GM18526 (cell line): ENCODE data around the gene MIER3.

ENCODE experiments used
- POLR2A ChIP-seq: IDR thresholded peaks from 3 replicates; pipeline ENCODE4 v1.6.1; 2011; ENCODE audit not compliant: insufficient read length; ENCODE audit errors: extremely low read depth

MIER3 gene

DNA sequence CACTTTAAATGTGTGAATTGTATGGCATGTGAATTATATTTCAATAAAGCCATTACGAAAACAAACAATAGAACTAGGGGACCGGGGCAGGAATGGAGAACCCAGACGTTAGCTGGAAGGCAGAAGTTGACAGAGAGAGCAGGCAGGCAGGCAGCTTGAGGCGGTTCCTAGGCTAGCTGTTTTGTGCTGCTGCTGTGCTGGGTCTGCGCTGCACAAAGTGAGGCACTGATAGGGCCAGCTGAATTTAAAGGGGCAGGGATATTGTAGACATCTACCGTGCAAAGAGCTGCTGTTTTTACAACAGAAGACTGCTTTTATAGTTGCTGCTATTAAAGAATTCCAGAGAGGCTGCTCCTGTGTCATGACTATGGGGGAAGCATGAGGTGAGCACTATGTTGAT lies 21.6 kb upstream of the MIER3 start:
- TF ChIP-seq POLR2A = no peak

DNA sequence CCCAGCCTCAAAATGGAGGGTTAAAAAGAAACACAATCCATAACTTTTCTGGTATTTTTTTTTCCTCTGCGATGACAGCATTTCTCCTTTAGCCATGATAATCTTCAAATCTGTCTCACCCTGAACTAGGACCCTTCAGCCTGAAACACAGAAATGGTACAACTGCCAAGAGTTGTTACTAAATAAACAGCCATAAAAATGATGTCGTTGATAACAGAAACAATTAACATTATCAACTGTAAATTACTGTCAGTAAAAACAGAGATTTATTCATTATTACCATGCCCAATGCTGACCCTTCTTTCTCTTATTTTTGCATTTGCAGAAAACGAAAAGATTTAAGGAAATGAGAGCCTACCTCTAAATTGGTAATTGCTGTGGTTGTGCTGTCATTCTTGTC lies 19.4 kb upstream of the MIER3 start:
- no peak for TF ChIP-seq POLR2A

- TF ChIP-seq POLR2A = no peak
Observed at GRCh38 chr5:56964173-56964572, 12.2 kb upstream of the MIER3 start.

DNA sequence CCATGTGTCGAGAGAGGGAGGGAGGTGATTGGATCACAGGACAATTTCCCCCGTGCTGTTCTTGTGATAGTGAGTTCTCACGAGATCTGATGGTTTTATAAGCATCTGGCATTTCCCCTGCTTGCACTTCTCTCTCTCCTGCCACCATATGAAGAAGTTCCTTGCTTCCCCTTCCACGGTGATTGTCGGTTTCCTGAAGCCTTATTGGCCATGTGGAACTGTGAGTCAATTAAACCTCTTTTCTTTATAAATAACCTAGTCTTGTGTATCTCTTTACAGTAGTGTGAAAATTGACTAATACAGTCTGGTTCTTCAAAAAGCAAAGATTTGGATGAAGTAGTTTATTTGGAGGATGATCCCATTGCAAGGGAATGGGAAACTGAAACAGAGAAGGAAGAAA lies 11.3 kb upstream of the MIER3 start:
- no peak for TF ChIP-seq POLR2A

GRCh38 chr5:56962286-56962685 lies 10.4 kb upstream of the MIER3 start:
- TF ChIP-seq POLR2A = no peak

GRCh38 chr5:56961746-56962145 lies 9.8 kb upstream of the MIER3 start:
- no peak for TF ChIP-seq POLR2A

DNA sequence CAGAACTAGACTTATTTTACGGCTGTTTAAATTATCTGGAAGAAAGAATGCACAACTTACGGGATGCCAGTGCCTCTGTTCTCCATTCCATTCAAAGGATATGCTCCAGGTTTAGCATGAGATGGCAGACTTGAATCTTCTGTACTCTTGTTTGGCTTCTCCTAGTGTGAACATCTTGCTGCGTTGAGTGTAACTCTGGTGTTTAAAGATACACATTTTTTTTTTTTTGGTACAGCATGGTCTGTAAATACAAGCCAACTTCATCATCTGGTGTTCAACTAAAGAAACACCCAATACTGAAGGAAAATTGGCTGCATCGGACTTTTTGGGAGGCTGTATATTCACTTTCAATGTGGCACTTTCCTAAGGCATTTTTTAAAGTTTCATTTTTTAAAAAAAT lies 7.4 kb upstream of the MIER3 start:
- no peak for TF ChIP-seq POLR2A

GRCh38 chr5:56958595-56958994 lies 6.7 kb upstream of the MIER3 start:
- no peak for TF ChIP-seq POLR2A

- no peak for TF ChIP-seq POLR2A
Observed at GRCh38 chr5:56954262-56954661, 2.3 kb upstream of the MIER3 start.

DNA sequence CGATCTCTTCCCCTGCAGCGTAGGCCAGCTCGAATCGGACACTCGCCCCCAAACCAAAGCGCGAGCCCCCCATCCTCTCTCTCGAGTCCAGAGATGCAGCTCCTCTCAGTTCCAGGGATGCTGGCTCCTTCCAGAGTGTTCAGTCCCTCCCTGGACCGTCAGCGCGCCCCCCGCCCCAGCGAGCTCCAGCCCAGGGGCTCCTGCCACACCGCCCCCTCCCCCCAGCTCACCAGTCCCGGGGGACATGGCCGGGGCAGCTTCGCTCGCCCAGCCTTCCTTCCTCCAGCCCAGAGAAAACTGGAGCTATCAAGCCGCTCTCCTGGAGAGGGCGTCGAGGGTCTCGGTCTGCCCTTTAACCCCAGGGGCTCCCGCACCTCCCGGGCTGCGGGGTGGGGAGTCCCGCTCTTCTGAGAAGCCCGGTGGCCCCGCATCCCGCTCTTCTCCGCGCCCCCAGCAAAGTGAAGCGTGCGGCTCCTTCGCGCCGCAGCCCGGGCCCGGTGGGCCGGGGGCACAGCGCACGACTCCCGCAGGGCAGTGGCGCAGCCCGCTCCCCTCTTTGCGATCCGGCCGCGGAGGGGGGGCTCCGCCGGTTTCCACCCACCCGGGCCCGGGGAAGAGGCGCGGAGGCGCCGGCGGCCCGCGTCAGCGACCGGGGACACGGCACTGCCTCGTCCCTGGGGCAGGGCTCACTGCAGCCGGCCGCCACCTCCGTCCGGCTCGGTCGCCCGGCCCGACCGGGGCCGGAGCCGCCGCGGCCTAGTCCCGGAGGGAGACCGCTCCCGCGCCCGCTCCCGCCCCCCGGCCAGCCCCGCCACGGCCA lies 587 bp downstream of the MIER3 start:
- no peak for TF ChIP-seq POLR2A

DNA sequence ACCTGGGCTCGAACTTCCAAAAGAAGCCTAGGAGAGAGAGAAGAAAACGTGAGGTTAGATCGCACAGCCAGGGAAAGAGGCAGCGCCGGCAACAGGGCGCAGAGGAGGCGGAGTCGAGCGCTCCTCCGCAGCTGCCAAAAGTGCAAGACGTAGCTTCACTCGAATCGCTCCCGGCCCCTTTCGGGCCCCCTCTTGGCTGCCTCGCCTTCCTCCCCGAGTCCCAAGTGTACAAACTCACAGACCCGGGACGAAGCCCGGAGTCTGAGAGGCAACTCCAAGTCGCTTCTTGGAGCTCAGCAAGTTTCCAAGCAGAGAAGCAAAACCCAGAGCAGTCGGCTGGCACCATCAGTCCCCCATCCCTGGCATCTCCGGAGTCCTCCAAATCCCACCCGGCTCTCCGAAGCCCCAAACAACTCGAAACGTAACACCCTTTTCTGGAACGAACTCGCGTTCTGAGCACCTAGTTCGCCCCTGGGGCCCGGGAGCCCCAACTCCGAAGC lies 1.2 kb downstream of the MIER3 start:
- TF ChIP-seq POLR2A = no peak

- TF ChIP-seq POLR2A = no peak
Observed at GRCh38 chr5:56947052-56947451, 4.9 kb downstream of the MIER3 start.

DNA sequence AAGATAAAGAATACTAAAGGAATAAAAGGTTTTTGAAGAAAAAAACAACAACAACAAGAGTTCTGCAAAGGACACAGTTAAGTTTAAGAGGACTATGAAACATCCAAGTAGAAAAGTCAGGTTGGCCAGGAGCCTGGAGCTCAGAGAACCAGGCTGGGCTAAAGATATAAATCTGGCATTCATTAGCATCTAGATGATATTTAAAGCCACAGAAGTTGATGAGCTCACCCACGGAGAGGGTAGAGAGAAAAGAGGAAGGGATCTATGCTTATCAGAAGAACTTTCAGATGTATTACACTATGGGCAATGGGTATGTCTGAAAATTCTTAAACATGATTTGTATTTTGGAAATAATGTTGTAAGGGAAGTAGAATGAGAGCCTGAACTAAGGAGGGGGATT lies 9.9 kb downstream of the MIER3 start:
- TF ChIP-seq POLR2A = no peak

DNA sequence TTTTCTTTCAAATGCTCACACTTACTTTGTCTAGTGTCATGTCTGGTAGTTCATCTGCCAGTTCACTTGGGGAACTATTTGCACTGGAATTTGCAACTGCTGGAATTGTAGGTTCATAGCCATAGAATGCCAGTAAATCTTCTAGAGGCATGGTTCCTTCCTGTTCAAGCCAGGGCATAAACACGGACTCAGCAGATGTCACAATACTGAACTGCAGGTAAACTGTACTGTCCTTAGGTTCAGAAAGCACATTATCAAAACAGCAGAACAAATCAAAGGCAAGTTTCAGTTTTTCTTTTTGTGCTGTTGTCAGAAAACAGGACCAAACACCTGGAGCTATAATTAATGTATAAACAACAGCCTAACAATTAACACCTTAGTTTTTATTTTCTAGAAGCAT lies 13.1 kb downstream of the MIER3 start:
- no peak for TF ChIP-seq POLR2A

DNA sequence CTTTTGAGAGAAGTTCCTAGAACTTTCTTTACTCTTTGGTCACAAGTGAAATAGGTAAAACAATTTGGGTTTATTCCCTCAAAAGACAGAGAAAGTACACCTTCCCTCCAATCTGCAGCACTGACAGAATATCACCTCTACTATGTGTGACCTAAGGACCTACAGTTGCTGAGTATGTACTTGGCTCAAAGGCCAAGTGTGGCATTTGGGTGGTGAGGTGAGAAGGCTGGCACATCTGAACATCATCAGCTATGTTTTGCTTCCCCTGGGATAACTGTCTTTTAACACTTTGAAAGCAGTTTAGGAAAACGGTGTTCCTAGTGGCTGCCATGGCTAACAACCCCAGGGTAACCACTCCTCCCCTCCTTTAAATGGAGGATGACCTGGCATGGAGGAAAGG lies 17.6 kb downstream of the MIER3 start:
- no peak for TF ChIP-seq POLR2A

DNA sequence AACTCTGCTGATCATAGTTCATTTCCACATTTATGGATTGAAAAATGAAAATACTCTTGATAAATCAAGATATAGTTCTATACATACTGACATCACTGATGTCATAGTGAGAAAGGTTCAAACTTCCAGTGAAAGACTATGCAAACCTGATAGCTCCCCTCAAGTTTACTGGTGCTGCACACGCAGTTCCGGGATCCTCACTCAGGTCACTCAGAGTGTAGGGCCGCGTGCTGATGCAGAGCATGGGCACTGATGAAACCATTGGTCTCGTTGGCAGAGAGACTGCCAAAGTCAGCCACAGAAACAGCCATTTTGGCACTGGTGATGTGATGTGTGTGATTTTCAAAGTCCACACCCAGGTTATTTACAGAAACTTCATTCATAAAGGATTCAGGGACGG lies 29.0 kb downstream of the MIER3 start:
- no peak for TF ChIP-seq POLR2A

DNA sequence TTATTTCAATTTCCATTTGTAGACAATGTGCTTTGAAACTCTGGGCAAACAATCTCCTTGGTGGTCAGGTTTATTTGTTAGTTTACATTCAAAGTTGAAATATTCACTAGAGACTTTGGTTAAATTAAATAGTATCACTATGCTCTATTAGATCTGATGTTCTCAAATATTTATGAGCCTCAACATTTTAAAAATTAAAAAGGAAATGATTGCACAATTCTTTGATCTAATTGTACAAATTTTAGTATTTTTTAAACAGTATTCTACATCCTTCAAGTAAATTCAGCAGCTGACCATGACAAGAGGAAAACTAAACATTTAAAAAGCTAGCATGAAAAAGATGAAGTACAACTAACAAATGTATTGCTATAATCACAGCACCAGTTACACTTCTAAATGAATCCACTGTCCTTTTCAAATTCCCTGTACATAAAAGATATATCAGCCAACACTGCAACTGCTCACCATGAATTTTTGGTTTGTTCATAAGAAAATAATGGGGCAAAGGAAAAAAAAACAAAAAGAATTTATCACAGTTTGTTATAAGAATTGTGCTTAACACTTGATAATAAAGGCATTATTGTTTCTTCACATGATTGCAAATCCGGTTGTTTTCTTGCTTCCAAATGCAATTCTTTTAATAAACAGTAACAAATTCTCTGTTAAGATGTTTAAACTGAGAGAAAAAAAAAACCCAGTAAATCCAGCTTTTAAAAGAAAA lies 31.8 kb downstream of the MIER3 start:
- no peak for TF ChIP-seq POLR2A

- TF ChIP-seq POLR2A = no peak
Observed at GRCh38 chr5:56918054-56918453, 33.9 kb downstream of the MIER3 start.
